ENCODE data around the gene CACNB2.
"Not testable (repeated sequence)": the region's sequence is repeated elsewhere in the genome, so short reads cannot be mapped to it uniquely, and the experiment has no call there.

CACNB2 gene

GRCh38 chr10:18202680-18203460 lies 62.6 kb downstream of the CACNB2 start:
- H3K9ac ChIP-seq (ENCODE audit: low read depth, low read length): no peak overlapping the region
- no peaks in the 10 kb centered on the region for H3K4me1 ChIP-seq (ENCODE audit: control insufficient read depth, insufficient read depth, low read length)
- no peaks in the 10 kb centered on the region for H3K27me3 ChIP-seq (ENCODE audit: control insufficient read depth, insufficient read depth, low read length)
- no peaks in the 10 kb centered on the region for H3K36me3 ChIP-seq (ENCODE audit: control insufficient read depth, insufficient read depth, low read length)
- H3K27ac ChIP-seq (ENCODE audit: low read depth, low read length): no peak overlapping the region
- H3K9me3 ChIP-seq (ENCODE audit: control insufficient read depth, insufficient read depth, low read length): no peaks in the 10 kb centered on the region
- no peak overlapping the region for H3K4me3 ChIP-seq (ENCODE audit: low read depth, low read length)

- H3K9ac ChIP-seq (ENCODE audit: low read depth, low read length): no peak overlapping the region
- no peaks in the 10 kb centered on the region for H3K36me3 ChIP-seq (ENCODE audit: control insufficient read depth, insufficient read depth, low read length)
- H3K9me3 ChIP-seq (ENCODE audit: control insufficient read depth, insufficient read depth, low read length): no peaks in the 10 kb centered on the region
- H3K4me3 ChIP-seq (ENCODE audit: low read depth, low read length): no peak overlapping the region
- H3K4me1 ChIP-seq (ENCODE audit: control insufficient read depth, insufficient read depth, low read length): no peaks in the 10 kb centered on the region
- no peak overlapping the region for H3K27ac ChIP-seq (ENCODE audit: low read depth, low read length)
- H3K27me3 ChIP-seq (ENCODE audit: control insufficient read depth, insufficient read depth, low read length): no peaks in the 10 kb centered on the region
These were observed 63.2 kb downstream of the CACNB2 start for GRCh38 chr10:18203471-18203870.

- Histone ChIP-seq H3K36me3 (ENCODE audit: control insufficient read depth, insufficient read depth, low read length) (no peaks in the 10 kb centered on the region), H3K4me1 (ENCODE audit: control insufficient read depth, insufficient read depth, low read length) (no peaks in the 10 kb centered on the region), H3K4me3 (ENCODE audit: low read depth, low read length) (no peak overlapping the region), H3K9ac (ENCODE audit: low read depth, low read length) (no peak overlapping the region), H3K27ac (ENCODE audit: low read depth, low read length) (no peak overlapping the region), H3K9me3 (ENCODE audit: control insufficient read depth, insufficient read depth, low read length) (no peaks in the 10 kb centered on the region), H3K27me3 (ENCODE audit: control insufficient read depth, insufficient read depth, low read length) (no peaks in the 10 kb centered on the region)
These were observed 64.0 kb downstream of the CACNB2 start for GRCh38 chr10:18204039-18204835.

GRCh38 chr10:18205098-18205834 lies 65.0 kb downstream of the CACNB2 start:
- Histone ChIP-seq H3K36me3 (ENCODE audit: control insufficient read depth, insufficient read depth, low read length) (no peaks in the 10 kb centered on the region), H3K27me3 (ENCODE audit: control insufficient read depth, insufficient read depth, low read length) (no peaks in the 10 kb centered on the region), H3K9ac (ENCODE audit: low read depth, low read length) (no peak overlapping the region), H3K4me1 (ENCODE audit: control insufficient read depth, insufficient read depth, low read length) (no peaks in the 10 kb centered on the region), H3K27ac (ENCODE audit: low read depth, low read length) (no peak overlapping the region), H3K9me3 (ENCODE audit: control insufficient read depth, insufficient read depth, low read length) (no peaks in the 10 kb centered on the region), H3K4me3 (ENCODE audit: low read depth, low read length) (no peak overlapping the region)

- H3K4me1 ChIP-seq (ENCODE audit: control insufficient read depth, insufficient read depth, low read length); H3K4me3 ChIP-seq (ENCODE audit: low read depth, low read length); H3K9me3 ChIP-seq (ENCODE audit: control insufficient read depth, insufficient read depth, low read length); H3K9ac ChIP-seq (ENCODE audit: low read depth, low read length); H3K27me3 ChIP-seq (ENCODE audit: control insufficient read depth, insufficient read depth, low read length); H3K27ac ChIP-seq (ENCODE audit: low read depth, low read length); H3K36me3 ChIP-seq (ENCODE audit: control insufficient read depth, insufficient read depth, low read length): not testable (repeated sequence)
These were observed 68.0 kb downstream of the CACNB2 start for GRCh38 chr10:18208186-18208585.

- H3K27ac ChIP-seq (ENCODE audit: low read depth, low read length): no peak overlapping the region
- H3K27me3 ChIP-seq (ENCODE audit: control insufficient read depth, insufficient read depth, low read length): no peaks in the 10 kb centered on the region
- H3K9ac ChIP-seq (ENCODE audit: low read depth, low read length): no peak overlapping the region
- no peaks in the 10 kb centered on the region for H3K36me3 ChIP-seq (ENCODE audit: control insufficient read depth, insufficient read depth, low read length)
- H3K4me3 ChIP-seq (ENCODE audit: low read depth, low read length): no peak overlapping the region
- H3K9me3 ChIP-seq (ENCODE audit: control insufficient read depth, insufficient read depth, low read length): no peaks in the 10 kb centered on the region
- H3K4me1 ChIP-seq (ENCODE audit: control insufficient read depth, insufficient read depth, low read length): no peaks in the 10 kb centered on the region
These were observed 69.0 kb downstream of the CACNB2 start for GRCh38 chr10:18209241-18209640.

GRCh38 chr10:18210711-18211110 lies 70.5 kb downstream of the CACNB2 start:
- H3K27ac ChIP-seq (ENCODE audit: low read depth, low read length): no peak overlapping the region
- H3K4me3 ChIP-seq (ENCODE audit: low read depth, low read length): no peak overlapping the region
- no peaks in the 10 kb centered on the region for H3K27me3 ChIP-seq (ENCODE audit: control insufficient read depth, insufficient read depth, low read length)
- no peaks in the 10 kb centered on the region for H3K4me1 ChIP-seq (ENCODE audit: control insufficient read depth, insufficient read depth, low read length)
- no peak overlapping the region for H3K9ac ChIP-seq (ENCODE audit: low read depth, low read length)
- no peaks in the 10 kb centered on the region for H3K36me3 ChIP-seq (ENCODE audit: control insufficient read depth, insufficient read depth, low read length)
- no peaks in the 10 kb centered on the region for H3K9me3 ChIP-seq (ENCODE audit: control insufficient read depth, insufficient read depth, low read length)

- Histone ChIP-seq H3K9me3 (ENCODE audit: control insufficient read depth, insufficient read depth, low read length) (no peaks in the 10 kb centered on the region), H3K27ac (ENCODE audit: low read depth, low read length) (no peak overlapping the region), H3K27me3 (ENCODE audit: control insufficient read depth, insufficient read depth, low read length) (no peaks in the 10 kb centered on the region), H3K4me3 (ENCODE audit: low read depth, low read length) (no peak overlapping the region), H3K9ac (ENCODE audit: low read depth, low read length) (no peak overlapping the region), H3K36me3 (ENCODE audit: control insufficient read depth, insufficient read depth, low read length) (no peaks in the 10 kb centered on the region), H3K4me1 (ENCODE audit: control insufficient read depth, insufficient read depth, low read length) (no peaks in the 10 kb centered on the region)
These were observed 71.6 kb downstream of the CACNB2 start for GRCh38 chr10:18211862-18212261.

GRCh38 chr10:18213271-18213670 lies 73.0 kb downstream of the CACNB2 start:
- H3K9ac ChIP-seq (ENCODE audit: low read depth, low read length): no peak overlapping the region
- H3K27me3 ChIP-seq (ENCODE audit: control insufficient read depth, insufficient read depth, low read length): no peaks in the 10 kb centered on the region
- no peaks in the 10 kb centered on the region for H3K36me3 ChIP-seq (ENCODE audit: control insufficient read depth, insufficient read depth, low read length)
- H3K4me3 ChIP-seq (ENCODE audit: low read depth, low read length): no peak overlapping the region
- H3K9me3 ChIP-seq (ENCODE audit: control insufficient read depth, insufficient read depth, low read length): no peaks in the 10 kb centered on the region
- no peaks in the 10 kb centered on the region for H3K4me1 ChIP-seq (ENCODE audit: control insufficient read depth, insufficient read depth, low read length)
- H3K27ac ChIP-seq (ENCODE audit: low read depth, low read length): no peak overlapping the region

GRCh38 chr10:18214691-18215563 lies 74.7 kb downstream of the CACNB2 start:
- Histone ChIP-seq H3K9me3 (ENCODE audit: control insufficient read depth, insufficient read depth, low read length) (no peaks in the 10 kb centered on the region), H3K4me1 (ENCODE audit: control insufficient read depth, insufficient read depth, low read length) (no peaks in the 10 kb centered on the region), H3K4me3 (ENCODE audit: low read depth, low read length) (no peak overlapping the region), H3K27ac (ENCODE audit: low read depth, low read length) (no peak overlapping the region), H3K9ac (ENCODE audit: low read depth, low read length) (no peak overlapping the region), H3K36me3 (ENCODE audit: control insufficient read depth, insufficient read depth, low read length) (no peaks in the 10 kb centered on the region), H3K27me3 (ENCODE audit: control insufficient read depth, insufficient read depth, low read length) (no peaks in the 10 kb centered on the region)
